NB4 (cell line): Measurements from ENCODE around the gene SEMA3A.

ENCODE experiments used
- DNase-seq: peaks from one replicate; pipeline ENCODE4 v3.0.0; 2010; ENCODE audit warnings: low read depth
- H3K4me3 ChIP-seq: one replicate; pipeline ENCODE4 v1.5.1; 2011; ENCODE audit warnings: mild to moderate bottlenecking, low read depth, low read length, moderate library complexity
- MYC ChIP-seq: IDR thresholded peaks from 2 replicates; pipeline ENCODE4 v1.6.1; 2011; ENCODE audit warnings: low read depth, low read length
- POLR2A ChIP-seq: IDR thresholded peaks from 2 replicates; pipeline ENCODE4 v1.6.1; 2011; ENCODE audit warnings: mild to moderate bottlenecking; ENCODE audit not compliant: insufficient read length; ENCODE audit errors: extremely low read depth
- TF ChIP-seq, protein P1 (sequence below): IDR thresholded peaks from one replicate; pipeline ENCODE4 v1.5.1; 2012; ENCODE audit warnings: low read depth, low read length
- TF ChIP-seq, protein P2 (sequence below): IDR thresholded peaks from 2 replicates; pipeline ENCODE4 v1.6.1; 2011; ENCODE audit warnings: low read depth, low read length

SEMA3A gene

DNA sequence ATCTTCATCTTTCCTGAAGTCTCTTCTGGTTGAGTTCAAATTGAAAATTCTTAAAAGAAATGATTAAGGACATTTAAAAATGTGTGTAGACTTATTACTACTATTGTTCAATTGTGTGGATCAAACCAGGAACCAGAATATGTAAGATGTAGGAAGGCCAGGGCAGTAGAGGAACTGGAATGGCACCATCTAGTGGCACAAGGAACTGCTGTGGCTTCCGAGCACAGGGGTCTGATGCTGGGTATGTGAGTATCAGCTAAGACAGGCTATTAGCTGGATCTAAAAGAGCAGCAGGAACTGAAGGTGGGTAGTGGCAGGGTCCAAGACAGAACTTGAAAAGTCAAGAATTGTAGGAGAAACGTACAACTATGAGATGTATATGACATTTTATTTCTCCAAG is 247.3 kb downstream of the SEMA3A start:
- TF ChIP-seq POLR2A: no peak
- no peak for TF ChIP-seq MYC
- TF ChIP-seq, protein P1, sequence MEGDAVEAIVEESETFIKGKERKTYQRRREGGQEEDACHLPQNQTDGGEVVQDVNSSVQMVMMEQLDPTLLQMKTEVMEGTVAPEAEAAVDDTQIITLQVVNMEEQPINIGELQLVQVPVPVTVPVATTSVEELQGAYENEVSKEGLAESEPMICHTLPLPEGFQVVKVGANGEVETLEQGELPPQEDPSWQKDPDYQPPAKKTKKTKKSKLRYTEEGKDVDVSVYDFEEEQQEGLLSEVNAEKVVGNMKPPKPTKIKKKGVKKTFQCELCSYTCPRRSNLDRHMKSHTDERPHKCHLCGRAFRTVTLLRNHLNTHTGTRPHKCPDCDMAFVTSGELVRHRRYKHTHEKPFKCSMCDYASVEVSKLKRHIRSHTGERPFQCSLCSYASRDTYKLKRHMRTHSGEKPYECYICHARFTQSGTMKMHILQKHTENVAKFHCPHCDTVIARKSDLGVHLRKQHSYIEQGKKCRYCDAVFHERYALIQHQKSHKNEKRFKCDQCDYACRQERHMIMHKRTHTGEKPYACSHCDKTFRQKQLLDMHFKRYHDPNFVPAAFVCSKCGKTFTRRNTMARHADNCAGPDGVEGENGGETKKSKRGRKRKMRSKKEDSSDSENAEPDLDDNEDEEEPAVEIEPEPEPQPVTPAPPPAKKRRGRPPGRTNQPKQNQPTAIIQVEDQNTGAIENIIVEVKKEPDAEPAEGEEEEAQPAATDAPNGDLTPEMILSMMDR: peak; percentile 85
- TF ChIP-seq, protein P2, sequence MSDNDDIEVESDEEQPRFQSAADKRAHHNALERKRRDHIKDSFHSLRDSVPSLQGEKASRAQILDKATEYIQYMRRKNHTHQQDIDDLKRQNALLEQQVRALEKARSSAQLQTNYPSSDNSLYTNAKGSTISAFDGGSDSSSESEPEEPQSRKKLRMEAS: no peak
- H3K4me3 ChIP-seq: no peak overlapping the region
- DNase-seq: peak; percentile 67

DNA sequence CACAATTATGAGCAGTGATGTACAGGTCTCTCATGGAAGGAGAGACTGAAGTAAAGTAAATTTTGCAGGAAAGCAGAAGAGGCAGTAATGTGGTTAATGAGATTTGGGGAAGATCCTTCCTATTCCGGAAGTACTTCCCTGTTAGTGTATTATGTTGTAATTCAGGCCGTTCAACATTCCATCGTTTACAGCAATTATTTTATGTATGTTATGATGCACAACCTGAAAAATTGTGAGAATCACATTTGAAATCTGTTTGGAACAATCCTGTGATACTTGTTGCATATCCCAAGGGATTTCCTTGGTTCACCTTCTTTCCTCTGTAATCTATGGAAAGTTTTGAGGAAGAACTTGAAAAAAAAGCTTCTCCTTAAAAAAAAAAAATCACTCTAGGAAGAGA is 247.8 kb downstream of the SEMA3A start:
- no peak for DNase-seq
- no peak overlapping the region for H3K4me3 ChIP-seq
- TF ChIP-seq POLR2A (no peak), MYC (no peak)
- TF ChIP-seq, protein P1: no peak
- TF ChIP-seq, protein P2: no peak

DNA sequence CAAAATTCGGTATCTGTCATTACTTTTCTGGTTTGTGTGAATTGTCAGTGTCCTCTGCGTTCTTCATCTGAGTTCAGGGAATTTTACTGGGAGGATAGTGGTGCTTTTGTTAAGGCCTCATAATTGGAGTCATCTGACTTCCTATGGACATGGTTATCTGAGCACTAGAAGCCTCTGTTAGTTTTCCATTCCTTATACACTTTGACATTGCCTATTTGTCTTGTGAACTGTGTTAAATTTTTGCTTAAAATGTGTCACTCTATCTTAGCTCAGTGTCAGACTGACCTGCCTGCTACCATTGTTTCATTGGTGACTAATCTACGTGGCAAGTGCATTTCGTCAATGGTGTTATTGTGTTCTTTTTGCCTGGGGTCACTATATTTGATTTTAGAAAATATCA is 253.3 kb downstream of the SEMA3A start:
- H3K4me3 ChIP-seq: no peak overlapping the region
- no peak for DNase-seq
- no peak for TF ChIP-seq MYC
- no peak for TF ChIP-seq POLR2A
- TF ChIP-seq, protein P2: no peak

DNA sequence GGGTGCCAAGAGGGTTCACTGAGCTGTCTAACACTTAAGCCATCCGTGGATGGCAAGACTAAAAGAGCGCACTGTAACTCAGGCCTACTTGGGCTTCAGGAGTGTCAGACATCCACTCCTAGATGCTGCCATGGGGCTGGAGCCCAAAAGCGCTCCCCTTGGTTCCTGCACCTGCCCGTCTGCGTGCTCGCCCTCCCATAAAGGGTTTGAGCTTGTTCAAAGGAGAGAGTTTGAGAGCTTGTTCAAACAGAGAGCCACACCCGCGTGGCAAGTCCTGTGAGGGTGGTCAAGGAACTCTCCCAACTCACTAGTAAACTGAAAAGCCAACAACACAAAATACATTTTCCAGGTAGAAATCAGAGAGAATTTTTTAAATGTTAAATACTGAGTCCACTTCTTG is 256.7 kb downstream of the SEMA3A start:
- DNase-seq: no peak
- TF ChIP-seq MYC (no peak), POLR2A (no peak)
- TF ChIP-seq, protein P1: no peak
- TF ChIP-seq, protein P2: no peak
- no peak overlapping the region for H3K4me3 ChIP-seq

DNA sequence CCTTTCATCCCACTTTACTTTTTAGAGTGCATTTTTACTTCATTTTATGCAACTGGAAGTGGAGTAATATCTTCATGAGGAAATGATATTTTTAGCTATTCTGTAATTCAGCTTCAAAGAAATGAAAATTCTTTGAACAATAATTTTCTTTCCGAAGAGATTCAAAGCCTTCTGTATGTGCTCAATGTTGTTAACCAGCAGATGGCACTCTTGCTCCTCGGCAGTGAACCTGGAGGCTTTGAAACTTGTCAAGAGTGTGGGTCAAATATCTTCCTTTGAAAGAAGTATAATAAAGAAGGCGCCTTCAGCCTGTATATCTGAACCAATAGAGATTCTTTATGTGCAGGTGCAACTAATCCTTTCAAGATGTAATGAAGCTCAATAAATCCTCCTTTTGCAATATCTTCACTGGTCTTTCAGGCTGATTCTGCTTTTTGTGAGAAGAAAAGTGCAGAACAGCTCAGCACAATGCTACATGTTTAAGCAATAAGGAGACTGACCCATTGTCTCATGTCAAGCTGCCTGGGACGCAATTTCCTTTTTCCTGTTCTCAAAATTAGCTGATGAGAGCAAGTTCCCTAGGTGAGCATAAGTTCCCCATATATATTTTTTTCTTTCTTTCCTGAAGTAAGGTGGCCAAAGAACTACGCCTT is 258.4 kb downstream of the SEMA3A start:
- TF ChIP-seq, protein P1: peak; percentile 93
- TF ChIP-seq POLR2A: no peak
- no peak for TF ChIP-seq MYC
- peak; percentile 76 for DNase-seq
- no peak overlapping the region for H3K4me3 ChIP-seq

DNA sequence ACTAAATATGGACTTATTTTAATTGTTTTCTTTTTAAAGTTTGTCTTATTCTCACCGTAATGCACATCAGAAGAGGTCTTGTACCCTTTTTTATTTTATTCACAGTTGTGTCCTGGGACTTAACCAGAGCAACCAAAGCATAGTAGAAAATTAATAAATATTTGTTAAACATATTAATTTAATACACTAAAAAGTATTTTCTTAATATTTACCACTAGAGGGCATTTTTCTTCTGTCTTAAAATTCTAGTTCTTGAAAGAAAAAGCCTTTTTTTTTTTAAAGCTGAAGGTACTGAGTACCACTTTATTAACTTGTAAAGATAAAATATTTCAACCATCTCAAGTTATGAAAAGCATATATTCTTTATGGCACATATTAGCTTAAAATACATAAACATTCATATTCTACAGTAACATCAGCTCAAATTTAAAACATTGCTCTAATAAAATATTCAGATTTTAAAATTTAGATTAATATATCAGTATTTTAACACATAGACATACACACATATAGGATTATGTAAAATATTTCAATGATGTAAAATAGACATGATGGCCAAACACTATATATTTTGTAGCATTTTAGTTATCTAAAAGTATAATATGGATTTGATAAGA is 260.4 kb downstream of the SEMA3A start:
- H3K4me3 ChIP-seq: no peak overlapping the region
- DNase-seq: no peak
- TF ChIP-seq MYC (no peak), POLR2A (no peak)
- TF ChIP-seq, protein P1: no peak
- TF ChIP-seq, protein P2: no peak
